GM12878 (cell line): ENCODE measurements around the gene SIN3A. TPM values are rescaled to one million over a fixed set of nuclear protein-coding genes. Genes with fewer than 3 reads are reported as not detected.
"Not testable (repeated sequence)": the region's sequence is repeated elsewhere in the genome, so short reads cannot be mapped to it uniquely, and the experiment has no call there.

ENCODE experiments used
- ATAC-seq: fragments of 200-7000 bp; cut with Tn5 transposase; 3 replicates; pipeline ENCODE4 v1.9.1; 2020; ENCODE audit warnings: mild to moderate bottlenecking, moderate library complexity
- BruUV-seq: library from RNA; stranded (reverse); fragments of 400-500 nt; replicated peaks from 2 replicates; lab custom pipeline; 2021; lab: Mats Ljungman, UMichigan
- CTCF ChIA-PET: fragments of 300-600 bp; sonication (Branson Sonifier 250); formaldehyde crosslinking; extraction: SDS; loops from one replicate; lab custom pipeline; 2021; ENCODE audit warnings: inconsistent platforms; lab: Yijun Ruan, JAX
- POLR2A ChIA-PET: fragments of 350-600 bp; formaldehyde crosslinking; extraction: SDS; loops from one replicate; lab custom pipeline; 2021; ENCODE audit warnings: inconsistent platforms; lab: Charles Lee
- RAD21 ChIA-PET: fragments of 300-600 bp; sonication (Branson Sonifier 250); formaldehyde crosslinking; loops from one replicate; lab custom pipeline; 2023; ENCODE audit warnings: antibody characterized with exemption; ENCODE audit not compliant: unreplicated experiment; lab: Charles Lee
- SMC1A ChIA-PET: fragments of 300-600 bp; sonication (Branson Sonifier 250); formaldehyde crosslinking; loops from one replicate; lab custom pipeline; 2023; ENCODE audit not compliant: unreplicated experiment, uncharacterized antibody; lab: Charles Lee
- DNase-seq: peaks from one replicate; pipeline ENCODE4 v3.0.0-alpha.2; 2011; ENCODE audit warnings: low read depth, low spot score
- FAIRE-seq: peaks from 3 replicates; lab custom pipeline; 2011; peaks lifted over from hg19 to GRCh38; lab: Jason Lieb, UNC
- H2AFZ ChIP-seq: 2 replicates; pipeline ENCODE4 v1.6.0; 2011; ENCODE audit warnings: low read depth, low read length, control low read depth; ENCODE audit not compliant: control insufficient read depth
- H3K27ac ChIP-seq: 2 replicates; pipeline ENCODE4 v1.5.1; 2011; ENCODE audit warnings: control low read depth; ENCODE audit not compliant: control insufficient read depth, insufficient read depth
- H3K27me3 ChIP-seq, 2 experiments: replicated peaks in 1 of 2; 2 replicates each; pipeline versions ENCODE4 v1.6.0 to v1.6.1; 2011; ENCODE audit warnings: low read length in 1 of 2; ENCODE audit not compliant: control insufficient read depth in 2 of 2, insufficient read depth in 2 of 2
- H3K36me3 ChIP-seq, 2 experiments: 2 replicates each; pipeline ENCODE4 v1.5.1; 2011; ENCODE audit warnings: low read length in 1 of 2; ENCODE audit not compliant: control insufficient read depth in 2 of 2, insufficient read depth in 2 of 2
- H3K4me1 ChIP-seq: 2 replicates; pipeline ENCODE4 v1.6.1; 2011; ENCODE audit warnings: mild to moderate bottlenecking, low read length, moderate library complexity, mixed read lengths; ENCODE audit not compliant: control insufficient read depth, insufficient read depth
- H3K4me2 ChIP-seq: 2 replicates; pipeline ENCODE4 v1.6.0; 2011; ENCODE audit warnings: control low read depth; ENCODE audit not compliant: control insufficient read depth, insufficient read depth
- H3K4me3 ChIP-seq: fragments of 200-600 bp; sonication (generic); 2 replicates; pipeline ENCODE4 v1.5.1; 2016
- H3K79me2 ChIP-seq: 2 replicates; pipeline ENCODE4 v1.6.0; 2011; ENCODE audit warnings: low read length; ENCODE audit not compliant: control insufficient read depth, insufficient read depth
- H3K9ac ChIP-seq: 2 replicates; pipeline ENCODE4 v1.8.0; 2011; ENCODE audit warnings: low read length, control low read depth, mixed read lengths; ENCODE audit not compliant: control insufficient read depth, insufficient read depth
- H3K9me3 ChIP-seq: replicated peaks from 3 replicates; pipeline ENCODE4 v1.5.1; 2011; ENCODE audit warnings: mild to moderate bottlenecking, low read length; ENCODE audit not compliant: control insufficient read depth, insufficient read depth
- H4K20me1 ChIP-seq: 2 replicates; pipeline ENCODE4 v1.6.0; 2011; ENCODE audit not compliant: control insufficient read depth, insufficient read depth
- BHLHE40 ChIP-seq, 2 experiments: fragments of 450-650 bp in 1 of 2; IDR thresholded peaks; 2 replicates each; pipeline ENCODE4 v1.6.1; 2011 to 2017; ENCODE audit warnings: low read depth in 2 of 2, borderline replicate concordance in 1 of 2, improper control_type of control experiment in 1 of 2, low read length in 1 of 2, mild to moderate bottlenecking in 1 of 2
- CHD4 ChIP-seq: fragments of 200-600 bp; sonication (generic); IDR thresholded peaks from 2 replicates; pipeline ENCODE4 v1.6.1; 2016; ENCODE audit warnings: mild to moderate bottlenecking
- EP300 ChIP-seq, 2 experiments: fragments of 150-350 bp in 1 of 2; IDR thresholded peaks; 2 replicates each; pipeline ENCODE4 v1.6.1; 2011 to 2012; ENCODE audit warnings: low read depth in 2 of 2, low read length in 2 of 2, borderline replicate concordance in 1 of 2, improper control_type of control experiment in 1 of 2, inconsistent platforms in 1 of 2; ENCODE audit not compliant: control insufficient read depth in 1 of 2
- GABPA ChIP-seq: IDR thresholded peaks from 2 replicates; pipeline ENCODE4 v1.6.1; 2014; ENCODE audit warnings: antibody characterized with exemption, low read depth, mild to moderate bottlenecking, inconsistent platforms
- HDAC2 ChIP-seq: fragments of 200-600 bp; sonication (generic); IDR thresholded peaks from 2 replicates; pipeline ENCODE4 v1.6.1; 2017
- MTA3 ChIP-seq: IDR thresholded peaks from 2 replicates; pipeline ENCODE4 v1.6.1; 2012; ENCODE audit warnings: low read length, inconsistent platforms, borderline replicate concordance
- MYC ChIP-seq: IDR thresholded peaks from 2 replicates; pipeline ENCODE4 v1.6.1; 2011; ENCODE audit warnings: mild to moderate bottlenecking, low read length, moderate library complexity, inconsistent platforms; ENCODE audit not compliant: insufficient read depth, insufficient replicate concordance, insufficient read length, severe bottlenecking
- POU2F2 ChIP-seq: IDR thresholded peaks from 3 replicates; pipeline ENCODE4 v1.6.1; 2011; ENCODE audit warnings: low read depth, mild to moderate bottlenecking, low read length, borderline replicate concordance
- RUNX3 ChIP-seq: IDR thresholded peaks from 2 replicates; pipeline ENCODE4 v1.6.1; 2012; ENCODE audit warnings: low read length, inconsistent platforms
- SMAD1 ChIP-seq: fragments of 450-650 bp; IDR thresholded peaks from 2 replicates; pipeline ENCODE4 v1.6.1; 2018; ENCODE audit warnings: mild to moderate bottlenecking, low read depth; ENCODE audit not compliant: partially characterized antibody
- USF2 ChIP-seq: IDR thresholded peaks from 2 replicates; pipeline ENCODE4 v1.6.1; 2011; ENCODE audit warnings: low read depth, low read length, improper control_type of control experiment, borderline replicate concordance
- WGBS: methylation state at CpG from one replicate; pipeline ENCODE4 v1.1.6; 2016; ENCODE audit warnings: low lambda C conversion rate; ENCODE audit not compliant: insufficient replicate concordance, insufficient coverage; ENCODE audit errors: missing lambda C conversion rate; 5-methylcytosine and 5-hydroxymethylcytosine counted together
- in situ Hi-C: fragments of 300-500 bp; cut with MboI; formaldehyde crosslinking; loops from 9 replicates; pipeline ENCODE4 v1.14.3; 2018; ENCODE audit warnings: mixed read lengths
- intact Hi-C: fragments of 100-400 bp; cut with micrococcal nuclease; formaldehyde crosslinking; loops from one replicate; pipeline ENCODE4 v1.14.2; 2022; ENCODE audit not compliant: unreplicated experiment
- polyA plus RNA-seq, 11 experiments: library from polyadenylated mRNA; depleted of rRNA in 4 of 11; unstranded in 6 of 11; stranded (reverse) in 5 of 11; fragments of >200 nt; fragmentation: Nextera tagmentation in 4 of 11; fragmentation: Illumina TruSeq in 1 of 11; extraction: Ambion mirVana in 4 of 11; extraction: Trizol in 1 of 11; gene quantifications; 1 replicate in 1 of 11; 2 replicates in 10 of 11; pipeline versions ENCODE4 v1.2.1 to v1.2.3, GENCODE V29; 2011 to 2016; ENCODE audit warnings: inconsistent platforms in 2 of 11, missing spikeins in 2 of 11, low read depth in 1 of 11
- total RNA-seq, 4 experiments: library from RNA; depleted of rRNA in 3 of 4; stranded (reverse); fragments of >200 nt in 3 of 4; fragmentation: Illumina TruSeq in 1 of 4; extraction: Trizol in 1 of 4; gene quantifications; 2 replicates each; pipeline versions ENCODE4 v1.2.1 to v1.2.3, GENCODE V29; 2013 to 2021

Gene SIN3A
- total and polyA plus RNA-seq, 10 of the 15 experiments (the other 5 are each of a cell fraction or from before 2014, with no cell fraction given) = 6.4 to 62.2 (median 29.2) TPM

- TF ChIP-seq EP300 (IDR thresholded peaks at IDR 0.05; ENCODE audit: borderline replicate concordance in 1 of 2, control insufficient read depth in 1 of 2, low read depth in 2 of 2, low read length in 2 of 2) = peak in 1 of 2 experiments; percentile 62; a peak in 1 of 4 replicates
- TF ChIP-seq BHLHE40 (IDR thresholded peaks at IDR 0.05; ENCODE audit: borderline replicate concordance in 1 of 2, low read depth in 2 of 2, low read length in 1 of 2) = peak; percentile 6 to 54; a peak in 1 of 4 replicates
Observed at GRCh38 chr15:75333654-75334419, 117.7 kb downstream of the SIN3A start (continued).

GRCh38 chr15:75332093-75332492 lies 119.4 kb downstream of the SIN3A start:
- 40% methylated on average over 7 of the region's 7 CpGs for WGBS
- BruUV-seq, ATAC-seq, POLR2A ChIA-PET, H3K4me2 ChIP-seq, H3K27ac ChIP-seq, H3K9ac ChIP-seq, H2AFZ ChIP-seq, FAIRE-seq, SMC1A ChIA-PET, intact Hi-C loops, H3K27me3 ChIP-seq, H3K36me3 ChIP-seq, in situ Hi-C loops, DNase-seq, H4K20me1 ChIP-seq, H3K4me3 ChIP-seq, H3K4me1 ChIP-seq, H3K9me3 ChIP-seq, H3K79me2 ChIP-seq, RAD21 ChIA-PET: not testable (repeated sequence)
- CTCF ChIA-PET = interaction anchor here (0.7 kb wide), 1 partner anchor 36 kb away, joined by 3 read pairs; no protein-coding TSS in a partner anchor

- FAIRE-seq (no peak), ATAC-seq (no peak), DNase-seq (no peak)
- ChIA-PET SMC1A (no interaction called here), CTCF (interaction anchor here (0.6 to 2.9 kb wide), 2 partner anchors 39 to 306 kb away, joined by 3 to 8 read pairs; partner anchors contain the start of gene MAN2C1), RAD21 (no interaction called here), POLR2A (no interaction called here)
- H3K9me3 ChIP-seq = no peaks in the 10 kb centered on the region
- H3K79me2 ChIP-seq = no peaks in the 10 kb centered on the region
- in situ Hi-C loops = no loop called here
- H3K4me3 ChIP-seq = no peak overlapping the region
- WGBS = 10% methylated on average over 2 of the region's 2 CpGs
- intact Hi-C loops = no loop called here
- no TSS peak for BruUV-seq
- no peak overlapping the region for H3K9ac ChIP-seq
- no peak overlapping the region for H3K4me2 ChIP-seq
- H3K27ac ChIP-seq = no peak overlapping the region
- no peaks in the 10 kb centered on the region for H3K4me1 ChIP-seq
- H3K36me3 ChIP-seq = no peaks in the 10 kb centered on the region
- no peak overlapping the region for H2AFZ ChIP-seq
- no peaks in the 10 kb centered on the region for H4K20me1 ChIP-seq
- H3K27me3 ChIP-seq = no peaks in the 10 kb centered on the region
- TF ChIP-seq SMAD1 = no peak
- TF ChIP-seq HDAC2 = no peak
- TF ChIP-seq POU2F2 = no peak
- no peak for TF ChIP-seq GABPA
- no peak for TF ChIP-seq RUNX3
- no peak for TF ChIP-seq USF2
- no peak for TF ChIP-seq MYC
- no peak for TF ChIP-seq CHD4
- TF ChIP-seq MTA3 = no peak
Observed at GRCh38 chr15:75329571-75329970, 121.9 kb downstream of the SIN3A start.
